Stimulated activated effector memory CD8-positive, alpha-beta T cell treated with anti-CD3 and anti-CD28 coated beads, Interleukin-12 subunit alpha, Interleukin-12 subunit beta, amount 100 ng/mL, for 72 hours (primary cell): Measurements from ENCODE around the gene SCAMP4.
A peak's percentile ranks its signal among the peaks of the same experiment; 100 is the strongest.

Experiments used
- ATAC-seq: fragments of 150-1000 bp; cut with Tn5 transposase; 2 replicates; pipeline ENCODE4 v1.10.0; 2021
- DNase-seq, 2 donors: peaks; one replicate each; pipeline ENCODE4 v3.0.0; 2021 to 2022; ENCODE audit warnings: low spot score in 2 of 2
- H3K27ac Mint-ChIP-seq: one replicate; pipeline ENCODE4 v1.8.0; 2022; ENCODE audit warnings: mild to moderate bottlenecking, mixed read lengths
- H3K36me3 Mint-ChIP-seq: one replicate; pipeline ENCODE4 v1.8.0; 2022; ENCODE audit warnings: mild to moderate bottlenecking, mixed read lengths
- H3K4me1 Mint-ChIP-seq: one replicate; pipeline ENCODE4 v1.8.0; 2022; ENCODE audit warnings: mixed read lengths
- H3K4me3 Mint-ChIP-seq: one replicate; pipeline ENCODE4 v1.8.0; 2022; ENCODE audit warnings: mild to moderate bottlenecking, mixed read lengths
- H3K9me3 Mint-ChIP-seq: one replicate; pipeline ENCODE4 v1.8.0; 2022; ENCODE audit warnings: mixed read lengths

Gene SCAMP4

DNA sequence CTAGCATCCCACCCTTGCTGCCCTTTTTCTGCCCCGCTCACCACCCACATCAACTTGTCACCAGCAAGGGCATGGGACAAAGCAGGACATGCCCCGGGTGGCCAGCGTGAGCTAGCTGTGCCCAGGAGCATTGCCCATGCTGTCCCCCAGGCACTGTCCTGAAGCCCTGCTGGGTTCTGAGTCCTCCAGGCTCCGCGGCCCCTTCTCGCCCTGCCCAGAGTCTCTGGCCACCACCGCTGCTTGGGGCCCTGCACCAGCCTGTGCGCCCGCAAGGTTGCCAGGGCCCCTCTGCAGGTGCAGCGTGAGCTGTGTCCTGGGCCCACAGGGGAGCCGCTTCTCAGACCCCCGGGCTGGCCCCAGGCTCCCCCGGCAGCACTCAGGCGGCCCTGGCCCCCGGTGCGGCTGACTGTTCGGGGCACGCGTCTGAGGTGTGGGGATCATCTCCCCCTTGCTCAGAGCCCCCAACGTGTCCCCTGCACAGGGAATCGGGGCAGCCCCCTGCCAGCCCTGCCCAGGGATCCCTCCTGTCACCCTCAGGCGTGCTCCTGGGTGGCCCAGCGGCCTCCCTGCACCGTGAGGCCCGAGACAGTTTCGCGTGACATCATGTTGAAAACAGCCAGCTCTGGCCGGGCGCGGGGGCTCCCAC, 39.8 kb downstream of the SCAMP4 start:
- Mint-ChIP-seq H3K4me1 (peaks cover 49% of the 10 kb centered on the region), H3K36me3 (peaks cover 41% of the 10 kb centered on the region), H3K27ac (no peak overlapping the region), H3K4me3 (no peak overlapping the region), H3K9me3 (no peaks in the 10 kb centered on the region)
- no peak for DNase-seq
- no peak for ATAC-seq

DNA sequence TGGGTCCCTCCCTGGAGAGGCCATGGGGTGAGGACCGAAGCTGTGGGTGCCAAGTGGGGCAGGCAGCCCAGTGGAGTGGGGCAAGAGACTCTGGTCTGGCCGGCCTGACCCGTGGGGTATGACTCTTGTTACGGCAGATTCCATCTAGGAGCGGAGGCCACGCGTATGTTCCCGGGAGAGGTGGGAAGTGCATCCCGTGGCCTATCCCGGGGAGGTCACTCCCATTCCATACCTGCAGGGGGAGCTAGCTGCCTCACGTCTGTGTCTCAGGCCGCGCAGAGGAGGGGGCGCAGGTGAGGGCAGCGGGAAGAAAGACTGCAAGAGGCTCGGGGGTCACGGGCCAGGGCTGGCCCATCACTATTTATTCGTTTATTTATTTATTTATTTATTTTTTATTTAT, 40.7 kb downstream of the SCAMP4 start:
- no peak for ATAC-seq
- Mint-ChIP-seq H3K9me3 (no peaks in the 10 kb centered on the region), H3K27ac (no peak overlapping the region), H3K4me3 (no peak overlapping the region), H3K36me3 (peaks cover 41% of the 10 kb centered on the region), H3K4me1 (peaks cover 52% of the 10 kb centered on the region)
- DNase-seq: no peak

DNA sequence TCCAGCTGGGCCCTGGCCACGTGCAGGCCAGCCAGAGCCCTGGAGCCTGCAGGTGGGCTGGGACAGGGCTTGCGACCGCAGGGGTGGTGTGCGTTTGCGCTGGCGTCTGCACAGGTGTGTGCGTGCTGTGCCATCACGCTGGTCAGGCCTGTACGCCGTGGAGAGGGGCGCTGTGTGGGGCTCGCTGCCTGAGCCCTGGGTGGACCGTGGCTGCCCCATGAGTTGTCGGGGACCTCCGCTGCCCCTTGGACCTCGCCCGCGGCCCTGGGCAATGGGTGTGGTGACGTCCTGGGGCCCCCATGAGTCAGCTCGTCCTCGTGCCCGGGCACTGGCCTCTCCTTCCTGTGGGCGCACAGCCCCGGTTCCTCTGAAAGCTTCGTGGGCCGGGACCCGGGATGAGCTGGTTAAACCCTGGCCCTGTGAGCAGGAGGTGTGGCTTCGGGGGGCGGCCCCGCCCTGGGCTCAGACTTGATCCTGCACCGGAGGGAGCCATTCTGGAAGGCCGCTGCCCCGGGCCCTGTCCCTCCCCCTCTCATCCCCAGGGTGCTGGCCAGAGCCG, 42.5 kb downstream of the SCAMP4 start:
- Mint-ChIP-seq H3K36me3 (peaks cover 45% of the 10 kb centered on the region), H3K27ac (no peak overlapping the region), H3K9me3 (no peaks in the 10 kb centered on the region), H3K4me3 (no peak overlapping the region), H3K4me1 (peaks cover 50% of the 10 kb centered on the region)
- ATAC-seq: no peak
- DNase-seq: no peak

DNA sequence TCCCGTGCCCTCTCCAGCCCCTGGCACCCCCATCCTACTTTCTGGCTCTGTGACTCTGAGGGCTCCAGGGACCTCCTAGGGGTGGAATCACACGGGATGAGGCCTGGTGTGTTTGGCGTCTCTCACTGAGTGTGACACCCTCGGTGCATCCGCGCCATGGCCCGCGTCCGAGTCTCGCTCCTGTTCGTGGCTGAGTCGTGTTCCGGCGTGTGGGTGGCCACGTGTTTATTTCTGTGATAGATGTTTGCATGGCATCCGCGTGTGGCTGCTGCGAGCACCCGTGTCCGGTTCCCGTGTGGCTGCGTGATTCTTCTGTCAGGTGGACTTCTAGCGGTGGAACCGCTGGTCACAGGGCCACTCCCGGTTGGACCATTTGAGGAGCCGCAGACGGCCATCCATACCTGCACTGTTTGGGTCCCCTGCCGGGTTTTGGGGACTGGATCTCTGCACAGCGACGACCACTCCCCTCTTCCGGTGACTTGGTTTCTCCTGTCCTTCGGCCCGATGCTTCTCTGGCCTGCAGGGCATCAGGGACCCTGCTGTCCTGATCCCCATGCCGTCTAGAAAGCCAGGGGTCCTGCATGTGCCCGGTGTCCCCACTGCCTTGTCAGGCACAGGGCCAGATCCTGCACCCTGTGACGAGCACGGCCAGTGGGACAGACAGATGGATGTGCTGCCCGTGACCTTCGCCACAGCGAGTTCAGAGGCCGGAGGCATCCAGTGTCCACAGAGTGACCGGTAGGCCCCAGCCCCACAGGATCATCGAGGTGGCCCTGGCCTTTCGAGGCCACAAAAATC, 44.3 kb downstream of the SCAMP4 start:
- H3K27ac Mint-ChIP-seq: no peak overlapping the region
- no peak for DNase-seq
- H3K36me3 Mint-ChIP-seq: peaks cover 47% of the 10 kb centered on the region
- no peak for ATAC-seq
- H3K9me3 Mint-ChIP-seq: no peaks in the 10 kb centered on the region
- H3K4me1 Mint-ChIP-seq: peaks cover 32% of the 10 kb centered on the region
- no peak overlapping the region for H3K4me3 Mint-ChIP-seq

DNA sequence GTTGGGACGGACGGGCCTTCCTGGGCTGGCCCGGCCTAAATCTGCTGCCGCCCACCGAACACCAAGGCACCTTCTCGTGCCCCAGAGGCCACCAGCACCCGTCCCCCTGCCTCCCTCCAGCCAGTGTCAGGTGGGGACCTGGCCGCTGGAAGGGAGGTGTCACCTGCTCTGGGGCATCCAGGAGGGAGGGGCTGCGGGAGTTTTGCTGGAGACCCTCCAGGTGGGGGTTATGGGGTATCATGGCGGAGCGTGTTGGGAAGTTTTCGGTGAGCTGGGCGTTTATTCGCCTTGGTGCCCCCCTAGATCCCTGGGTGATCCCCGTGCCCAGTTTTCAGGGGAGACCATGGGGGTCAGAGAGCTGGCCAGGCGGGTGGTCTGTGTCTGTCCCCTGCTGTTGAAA, 45.4 kb downstream of the SCAMP4 start:
- Mint-ChIP-seq H3K4me3 (no peak overlapping the region), H3K27ac (peak overlapping the region; percentile 43), H3K36me3 (peaks cover 54% of the 10 kb centered on the region), H3K9me3 (no peaks in the 10 kb centered on the region), H3K4me1 (peaks cover 24% of the 10 kb centered on the region)
- DNase-seq: no peak
- ATAC-seq: no peak

DNA sequence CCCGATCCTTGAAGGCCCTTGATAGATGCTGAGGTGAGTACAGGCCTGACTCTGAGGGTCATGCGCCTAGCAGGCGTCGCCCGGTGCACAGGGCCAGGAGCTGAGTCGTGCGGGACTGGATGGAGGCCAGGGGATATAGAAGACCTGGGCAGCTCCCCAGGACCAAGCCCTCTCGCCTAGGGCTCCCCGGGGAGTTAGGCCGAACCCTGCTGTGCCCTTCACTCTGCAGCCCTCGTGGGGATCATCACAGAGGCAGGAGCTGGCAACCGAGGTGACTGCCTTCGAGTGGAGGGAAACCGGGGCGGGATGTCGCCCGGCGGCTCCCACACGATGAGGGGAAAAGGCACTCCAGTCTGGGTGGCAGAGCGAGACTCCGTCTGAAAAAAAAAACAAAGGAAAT, 47.4 kb downstream of the SCAMP4 start:
- H3K9me3 Mint-ChIP-seq: no peaks in the 10 kb centered on the region
- no peak overlapping the region for H3K27ac Mint-ChIP-seq
- H3K4me3 Mint-ChIP-seq: no peak overlapping the region
- ATAC-seq: no peak
- peaks cover 33% of the 10 kb centered on the region for H3K4me1 Mint-ChIP-seq
- no peak for DNase-seq
- peaks cover 46% of the 10 kb centered on the region for H3K36me3 Mint-ChIP-seq

DNA sequence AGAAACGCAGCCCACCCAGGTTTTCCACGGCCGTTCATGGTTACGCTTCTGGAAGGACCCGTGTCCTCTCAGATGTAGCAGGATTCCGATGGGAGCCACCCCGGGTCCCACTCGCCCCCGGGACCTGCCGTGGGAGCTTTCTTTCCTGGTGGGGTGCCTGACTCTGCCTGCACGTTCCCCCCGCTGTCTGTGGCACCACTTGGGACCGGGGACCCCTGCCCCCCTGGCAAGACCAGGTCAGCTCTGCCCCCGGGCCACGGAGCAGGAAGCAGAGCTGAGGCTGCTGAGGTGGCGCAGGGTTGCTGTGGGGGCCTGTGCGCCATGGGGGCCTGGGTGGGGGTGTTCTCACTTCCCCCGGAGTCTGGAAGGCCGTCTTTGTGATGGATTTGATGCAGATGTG, 47.8 kb downstream of the SCAMP4 start:
- H3K4me1 Mint-ChIP-seq: peaks cover 33% of the 10 kb centered on the region

DNA sequence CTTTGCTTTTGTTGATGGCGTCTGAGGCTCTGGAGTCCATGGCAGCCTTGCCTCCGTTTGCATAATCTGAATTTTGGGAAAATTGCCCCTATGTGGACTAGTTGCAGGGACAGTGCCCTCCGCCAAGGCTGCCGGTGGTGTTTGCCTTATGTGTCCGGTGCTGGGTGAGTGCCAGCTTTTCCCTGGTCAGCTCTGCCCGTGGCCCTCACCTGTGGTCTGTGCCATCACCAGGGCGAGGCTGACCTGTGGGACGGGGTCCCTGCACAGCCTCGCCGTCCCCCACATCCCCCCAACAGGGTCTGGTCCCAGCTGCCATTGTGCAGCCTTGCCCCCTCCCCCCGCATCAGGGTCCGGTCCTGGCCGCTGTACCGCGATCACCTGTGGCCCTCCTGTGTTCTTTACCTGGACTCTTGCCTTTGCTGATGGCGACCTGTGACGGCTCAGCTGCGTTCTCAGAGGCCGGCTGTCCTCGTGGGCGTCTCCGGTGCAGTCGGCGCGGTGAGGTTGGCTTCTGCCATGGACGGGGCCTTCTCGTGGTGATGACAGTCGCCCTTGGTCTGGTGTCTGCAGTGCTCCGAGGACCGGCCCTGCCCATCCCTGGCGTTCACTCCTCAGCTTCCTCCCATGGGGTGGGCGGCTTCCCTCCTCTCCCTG, 48.4 kb downstream of the SCAMP4 start:
- Mint-ChIP-seq H3K4me1 (peaks cover 31% of the 10 kb centered on the region), H3K36me3 (peaks cover 46% of the 10 kb centered on the region), H3K4me3 (no peak overlapping the region), H3K27ac (no peak overlapping the region), H3K9me3 (no peaks in the 10 kb centered on the region)
- ATAC-seq: no peak
- DNase-seq: no peak

More for the DNA sequence above, 47.8 kb downstream of the SCAMP4 start:
- no peak for ATAC-seq
- H3K36me3 Mint-ChIP-seq: peaks cover 46% of the 10 kb centered on the region
- no peaks in the 10 kb centered on the region for H3K9me3 Mint-ChIP-seq
- H3K4me3 Mint-ChIP-seq: no peak overlapping the region
- no peak overlapping the region for H3K27ac Mint-ChIP-seq
- DNase-seq: no peak

DNA sequence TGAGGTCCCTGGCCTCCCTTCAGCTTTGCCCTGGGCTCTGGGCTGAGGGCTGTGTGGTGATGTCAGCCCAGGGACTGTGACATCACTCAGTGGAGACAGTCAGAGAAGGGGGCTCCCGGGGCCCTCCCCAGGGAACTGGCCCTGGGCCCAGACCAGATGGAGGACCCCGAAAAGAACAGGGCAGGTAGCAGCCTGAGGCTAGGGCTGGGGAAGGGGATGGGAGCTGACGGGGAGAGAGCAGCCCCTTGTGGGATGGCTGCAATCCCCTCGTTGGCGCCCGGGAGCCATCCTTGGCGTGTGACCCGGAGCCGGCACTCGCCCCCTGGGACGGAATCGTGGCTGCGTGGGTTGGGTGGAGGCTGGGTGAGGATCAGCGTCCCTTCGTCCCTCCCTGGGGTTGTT, 49.3 kb downstream of the SCAMP4 start:
- Mint-ChIP-seq H3K4me3 (no peak overlapping the region), H3K9me3 (no peaks in the 10 kb centered on the region), H3K36me3 (peaks cover 39% of the 10 kb centered on the region), H3K4me1 (peaks cover 21% of the 10 kb centered on the region), H3K27ac (no peak overlapping the region)
- ATAC-seq (no peak), DNase-seq (no peak)

DNA sequence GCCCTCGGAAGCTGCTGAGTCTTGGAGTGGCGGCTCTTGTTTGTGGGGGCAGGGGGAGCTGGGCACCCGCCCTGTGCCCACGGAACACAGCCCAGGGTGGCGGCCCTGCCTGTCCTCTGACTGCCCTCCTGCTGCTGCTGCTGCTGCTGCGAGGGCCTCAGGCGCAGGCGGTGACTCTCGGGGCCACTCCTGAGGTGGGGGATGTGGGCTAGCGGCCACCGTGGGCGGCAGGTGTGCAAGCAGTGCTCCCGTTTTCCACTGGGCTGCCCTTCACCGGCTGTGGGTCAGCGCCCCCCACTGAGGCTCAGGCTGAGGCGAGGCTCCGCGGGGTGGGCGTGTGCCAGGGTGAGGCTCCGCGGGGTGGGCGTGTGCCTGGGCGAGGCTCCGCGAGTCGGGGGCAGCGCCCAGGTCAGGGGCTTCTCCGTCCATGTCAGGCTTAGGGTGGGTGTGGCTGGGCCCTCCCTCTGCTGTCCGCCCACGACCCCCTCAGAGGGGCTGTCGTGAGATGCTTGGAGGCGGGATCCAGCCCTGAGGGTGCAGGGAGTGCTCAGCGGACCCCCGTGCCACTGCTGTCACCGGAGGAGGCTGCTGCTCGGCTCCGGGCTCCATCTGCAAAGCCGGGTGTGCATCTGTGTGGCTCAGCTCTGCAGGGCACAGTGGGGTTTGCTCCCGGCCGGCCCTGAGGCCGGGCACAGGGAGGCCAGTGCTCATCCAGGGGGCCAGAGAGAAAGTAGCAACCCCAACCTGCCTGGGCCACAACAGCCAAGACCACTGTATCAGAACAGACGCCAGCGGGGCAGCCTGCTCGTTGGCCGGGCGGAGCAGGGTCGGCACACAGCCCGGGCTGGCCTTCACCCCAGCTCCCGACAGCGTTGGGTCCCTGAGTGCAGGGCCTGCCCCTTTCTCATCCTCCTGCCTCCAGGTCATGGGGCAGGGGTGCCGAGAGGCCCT, 50.2 kb downstream of the SCAMP4 start:
- H3K4me3 Mint-ChIP-seq: no peak overlapping the region
- ATAC-seq (no peak), DNase-seq (no peak)
- H3K27ac Mint-ChIP-seq: no peak overlapping the region
- peaks cover 26% of the 10 kb centered on the region for H3K4me1 Mint-ChIP-seq
- no peaks in the 10 kb centered on the region for H3K9me3 Mint-ChIP-seq
- peaks cover 30% of the 10 kb centered on the region for H3K36me3 Mint-ChIP-seq

DNA sequence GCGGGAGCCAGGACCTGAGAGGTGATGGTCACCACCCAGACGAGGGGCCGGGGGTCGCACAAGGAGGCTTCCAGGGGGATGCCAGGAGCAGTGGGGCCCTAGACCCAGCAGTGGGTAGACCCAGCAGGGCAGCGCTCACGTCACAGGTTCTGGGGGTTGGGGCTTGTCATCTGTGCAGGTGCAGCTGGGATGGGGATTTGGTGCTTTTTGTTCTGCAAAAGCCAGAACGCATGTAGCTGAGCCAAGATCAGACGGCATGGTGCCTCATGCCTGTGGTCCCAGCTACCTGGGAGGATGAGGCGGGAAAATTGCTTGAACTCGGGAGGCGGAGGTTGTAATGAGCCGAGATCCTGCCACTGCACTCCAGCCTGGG, 50.9 kb downstream of the SCAMP4 start:
- H3K36me3 Mint-ChIP-seq: peaks cover 24% of the 10 kb centered on the region
- DNase-seq: no peak
- no peak overlapping the region for H3K4me3 Mint-ChIP-seq
- H3K9me3 Mint-ChIP-seq: no peaks in the 10 kb centered on the region
- H3K27ac Mint-ChIP-seq: peak overlapping the region; percentile 14
- peaks cover 28% of the 10 kb centered on the region for H3K4me1 Mint-ChIP-seq
- no peak for ATAC-seq

DNA sequence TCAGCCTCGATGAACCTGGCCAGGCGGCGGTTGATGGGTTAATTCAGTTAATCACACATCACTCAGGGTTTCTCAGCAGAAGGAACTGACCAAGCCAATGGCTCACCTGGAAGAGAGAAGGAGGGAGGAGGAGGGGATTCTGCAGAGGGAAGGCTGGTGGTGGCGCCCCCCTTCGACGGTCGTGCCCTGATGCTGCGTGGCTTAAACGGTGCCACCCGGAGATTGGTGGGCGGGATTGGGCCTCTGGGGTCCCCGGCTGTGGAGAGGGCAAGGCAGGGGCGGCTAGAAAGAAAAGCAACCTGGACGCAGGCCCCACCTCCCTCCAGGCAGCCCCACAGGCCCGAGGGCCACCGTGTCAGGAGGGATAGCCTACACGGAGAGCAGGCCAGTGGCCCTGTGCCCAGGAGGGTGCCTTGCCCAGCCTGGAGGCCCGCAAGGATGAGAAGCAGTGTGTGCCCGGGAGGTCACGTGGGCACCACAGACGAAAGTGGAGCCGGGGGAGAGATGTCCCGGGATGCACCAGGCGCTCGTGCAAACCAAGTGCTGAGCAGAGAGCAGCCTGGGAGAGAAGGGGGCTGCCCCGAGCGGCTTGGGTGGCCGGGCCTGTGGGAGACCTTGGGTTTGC, 51.8 kb downstream of the SCAMP4 start:
- peak overlapping the region; percentile 14 for H3K27ac Mint-ChIP-seq
- ATAC-seq (no peak), DNase-seq (no peak)
- H3K9me3 Mint-ChIP-seq: no peaks in the 10 kb centered on the region
- no peak overlapping the region for H3K4me3 Mint-ChIP-seq
- H3K36me3 Mint-ChIP-seq: peaks cover 24% of the 10 kb centered on the region
- H3K4me1 Mint-ChIP-seq: peaks cover 36% of the 10 kb centered on the region

DNA sequence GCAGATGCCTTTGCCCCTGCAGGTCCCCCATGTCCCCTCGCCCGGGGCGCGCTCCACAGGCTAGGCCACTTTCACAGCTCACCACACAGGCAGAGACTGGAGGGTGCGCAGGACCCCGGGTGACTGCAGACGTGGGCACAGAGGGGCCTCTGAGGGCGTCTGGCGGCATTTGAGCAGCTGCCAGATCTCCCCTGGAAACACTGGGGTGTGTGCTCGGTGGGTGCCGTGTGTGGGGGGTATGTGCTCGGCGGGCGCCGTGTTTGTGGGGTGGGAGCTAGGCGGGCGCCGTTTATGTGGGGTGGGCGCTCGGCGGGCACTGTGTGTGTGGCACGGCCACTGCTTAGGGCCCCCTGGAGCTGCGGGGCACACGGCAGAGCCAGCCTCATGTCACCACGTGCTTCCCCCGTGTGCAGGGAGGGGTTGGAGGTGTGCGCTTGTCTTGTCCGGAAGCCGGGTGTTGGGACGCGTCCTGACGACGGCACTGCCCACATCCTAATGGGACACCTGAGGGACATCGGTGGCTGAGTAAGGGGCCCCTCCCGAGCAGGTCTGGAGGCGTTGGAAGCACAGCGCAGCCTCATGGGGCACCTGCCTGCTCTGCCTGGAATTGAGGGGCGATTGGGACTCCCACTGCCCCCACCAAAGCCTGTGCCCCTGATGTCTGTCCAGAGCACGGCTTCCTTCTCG, 52.5 kb downstream of the SCAMP4 start:
- ATAC-seq: no peak

More for the DNA sequence above, 52.5 kb downstream of the SCAMP4 start:
- Mint-ChIP-seq H3K27ac (no peak overlapping the region), H3K4me1 (peaks cover 39% of the 10 kb centered on the region), H3K4me3 (no peak overlapping the region), H3K36me3 (peaks cover 18% of the 10 kb centered on the region), H3K9me3 (no peaks in the 10 kb centered on the region)
- no peak for DNase-seq
